ENCODE measurements around the gene SHROOM2.
"Not testable (repeated sequence)": the region's sequence is repeated elsewhere in the genome, so short reads cannot be mapped to it uniquely, and the experiment has no call there.

The SHROOM2 gene

GRCh38 chrX:9784332-9784731 is 1.9 kb upstream of the SHROOM2 start:
- no peak for DNase-seq

GRCh38 chrX:9785254-9785943 is 830 bp upstream of the SHROOM2 start:
- no peak for DNase-seq

- DNase-seq, result no peak
Observed at GRCh38 chrX:9786798-9787635, 788 bp downstream of the SHROOM2 start.

- DNase-seq, result no peak
Observed at GRCh38 chrX:9788911-9789310, 2.7 kb downstream of the SHROOM2 start.

- no peak for DNase-seq
Observed at GRCh38 chrX:9789555-9789954, 3.3 kb downstream of the SHROOM2 start.

- no peak for DNase-seq
Observed at GRCh38 chrX:9790866-9791265, 4.6 kb downstream of the SHROOM2 start.

- DNase-seq, result no peak
Observed at GRCh38 chrX:9794495-9794894, 8.3 kb downstream of the SHROOM2 start.

GRCh38 chrX:9797384-9798360 is 11.4 kb downstream of the SHROOM2 start:
- DNase-seq, result no peak

- DNase-seq, result no peak
Observed at GRCh38 chrX:9802737-9803136, 16.5 kb downstream of the SHROOM2 start.

- DNase-seq, result no peak
Observed at GRCh38 chrX:9804444-9804843, 18.2 kb downstream of the SHROOM2 start.

- no peak for DNase-seq
Observed at GRCh38 chrX:9805956-9806355, 19.7 kb downstream of the SHROOM2 start.

- DNase-seq, result no peak
Observed at GRCh38 chrX:9807355-9808182, 21.3 kb downstream of the SHROOM2 start.

- DNase-seq, result not testable (repeated sequence)
Observed at GRCh38 chrX:9809876-9810275, 23.6 kb downstream of the SHROOM2 start.

- not testable (repeated sequence) for DNase-seq
Observed at GRCh38 chrX:9811086-9811485, 24.9 kb downstream of the SHROOM2 start.

- no peak for DNase-seq
Observed at GRCh38 chrX:9816084-9816700, 30.0 kb downstream of the SHROOM2 start.

GRCh38 chrX:9821572-9821971 is 35.3 kb downstream of the SHROOM2 start:
- no peak for DNase-seq

- no peak for DNase-seq
Observed at GRCh38 chrX:9824554-9824953, 38.3 kb downstream of the SHROOM2 start.

GRCh38 chrX:9825129-9825790 is 39.0 kb downstream of the SHROOM2 start:
- DNase-seq, result no peak

GRCh38 chrX:9825966-9826365 is 39.7 kb downstream of the SHROOM2 start:
- no peak for DNase-seq

GRCh38 chrX:9829308-9830267 is 43.4 kb downstream of the SHROOM2 start:
- peak; percentile 52 for DNase-seq

Measured in activated CD8-positive, alpha-beta memory T cell treated with anti-CD3 and anti-CD28 coated beads, Interleukin-2, amount 50 U/mL, for 48 hours (primary cell).